Tibial nerve (tissue), 4 donors: Measurements from ENCODE around the gene XPC.

ENCODE experiments used
- CTCF ChIP-seq, 5 experiments: fragments of 200-600 bp in 3 of 5; fragments of 450-650 bp in 2 of 5; sonication (generic) in 3 of 5; IDR thresholded peaks; one replicate each; pipeline ENCODE4 v1.5.1; 2016 to 2019; ENCODE audit warnings: antibody characterized with exemption in 5 of 5, mild to moderate bottlenecking in 3 of 5, moderate library complexity in 2 of 5
- EP300 ChIP-seq, 2 donors: sonication (generic); formaldehyde crosslinking; IDR thresholded peaks; one replicate each; pipeline ENCODE4 v1.6.1; 2017; ENCODE audit warnings: antibody characterized with exemption in 2 of 2, mild to moderate bottlenecking in 1 of 2

GRCh38 chr3:14124223-14124614 is 54.2 kb downstream of the XPC start:
- TF ChIP-seq CTCF (IDR thresholded peaks at IDR 0.05) (no peak), EP300 (IDR thresholded peaks at IDR 0.05) (no peak)
